HEK293 (cell line): ENCODE measurements around the gene ISG15.

Experiments
- CTCF ChIA-PET: fragments of 350-600 bp; formaldehyde crosslinking; extraction: SDS; loops from one replicate; lab custom pipeline; 2021; ENCODE audit warnings: antibody characterized with exemption; lab: Yijun Ruan, JAX
- POLR2A ChIA-PET: fragments of 300-600 bp; formaldehyde crosslinking; extraction: SDS; loops from one replicate; lab custom pipeline; 2020; ENCODE audit warnings: antibody characterized with exemption, inconsistent platforms; lab: Yijun Ruan, JAX
- H3K27ac ChIP-seq: fragments of 200-500 bp; sonication (Bioruptor generic); 2 replicates; pipeline ENCODE4 v1.5.1; 2014; ENCODE audit warnings: low read depth, low read length, control low read depth, inconsistent platforms; ENCODE audit errors: extremely low read depth
- H3K36me3 ChIP-seq, 2 experiments: fragments of 200-500 bp in 1 of 2; sonication (Bioruptor generic) in 1 of 2; 1 replicate in 1 of 2; 2 replicates in 1 of 2; pipeline ENCODE4 v1.5.1; 2014 to 2017; ENCODE audit warnings: inconsistent platforms in 2 of 2, low read length in 2 of 2; ENCODE audit not compliant: control insufficient read depth in 2 of 2, insufficient read depth in 1 of 2
- H3K4me1 ChIP-seq: fragments of 200-500 bp; sonication (Bioruptor generic); 2 replicates; pipeline ENCODE4 v1.5.1; 2014; ENCODE audit warnings: mild to moderate bottlenecking, low read length, inconsistent platforms; ENCODE audit not compliant: control insufficient read depth, insufficient read depth
- H3K4me3 ChIP-seq: 2 replicates; pipeline ENCODE4 v1.5.1; 2011; ENCODE audit warnings: low read depth, mild to moderate bottlenecking, control low read depth, low read length, moderate library complexity
- H3K9me3 ChIP-seq: fragments of 200-500 bp; sonication (Bioruptor generic); 2 replicates; pipeline ENCODE4 v1.5.1; 2014; ENCODE audit warnings: low read depth, low read length, inconsistent platforms; ENCODE audit not compliant: control insufficient read depth, insufficient read depth
- GFI1B ChIP-seq: fragments of 450-650 bp; formaldehyde crosslinking; IDR thresholded peaks from 2 replicates; pipeline ENCODE4 v1.5.1; 2016; ENCODE audit warnings: missing biosample characterization, missing genetic modification characterization
- GLIS1 ChIP-seq: fragments of 450-650 bp; formaldehyde crosslinking; IDR thresholded peaks from 2 replicates; pipeline ENCODE4 v1.5.1; 2016; ENCODE audit warnings: missing biosample characterization, missing genetic modification characterization
- KLF16 ChIP-seq: fragments of 450-650 bp; formaldehyde crosslinking; IDR thresholded peaks from 2 replicates; pipeline ENCODE4 v1.5.1; 2017; ENCODE audit warnings: missing biosample characterization, missing genetic modification characterization
- REPIN1 ChIP-seq: fragments of 450-650 bp; formaldehyde crosslinking; IDR thresholded peaks from 2 replicates; pipeline ENCODE4 v1.5.1; 2017; ENCODE audit warnings: missing biosample characterization, missing genetic modification characterization, low read depth
- SALL2 ChIP-seq: fragments of 450-650 bp; formaldehyde crosslinking; IDR thresholded peaks from 2 replicates; pipeline ENCODE4 v1.5.0; 2017; ENCODE audit warnings: missing biosample characterization, mild to moderate bottlenecking, missing genetic modification characterization, borderline replicate concordance
- TSHZ1 ChIP-seq: fragments of 450-650 bp; formaldehyde crosslinking; IDR thresholded peaks from 2 replicates; pipeline ENCODE4 v1.5.1; 2016; ENCODE audit warnings: missing biosample characterization, missing genetic modification characterization, borderline replicate concordance
- YY1 ChIP-seq: fragments of 450-650 bp; formaldehyde crosslinking; IDR thresholded peaks from 2 replicates; pipeline ENCODE4 v1.5.1; 2018; ENCODE audit warnings: missing biosample characterization, missing genetic modification characterization
- ZBTB10 ChIP-seq: fragments of 450-650 bp; formaldehyde crosslinking; IDR thresholded peaks from 2 replicates; pipeline ENCODE4 v1.5.1; 2016; ENCODE audit warnings: missing biosample characterization, missing genetic modification characterization
- ZBTB20 ChIP-seq: fragments of 450-650 bp; formaldehyde crosslinking; IDR thresholded peaks from 2 replicates; pipeline ENCODE4 v1.5.1; 2016; ENCODE audit warnings: missing biosample characterization, missing genetic modification characterization
- ZEB2 ChIP-seq: fragments of 450-650 bp; formaldehyde crosslinking; IDR thresholded peaks from 2 replicates; pipeline ENCODE4 v1.5.1; 2016; ENCODE audit warnings: missing biosample characterization, missing genetic modification characterization
- ZNF148 ChIP-seq: fragments of 450-650 bp; formaldehyde crosslinking; IDR thresholded peaks from 2 replicates; pipeline ENCODE4 v1.5.0; 2017; ENCODE audit warnings: missing biosample characterization, missing genetic modification characterization, borderline replicate concordance
- ZNF16 ChIP-seq: fragments of 450-650 bp; formaldehyde crosslinking; IDR thresholded peaks from 2 replicates; pipeline ENCODE4 v1.5.1; 2016; ENCODE audit warnings: low read depth, missing biosample characterization, missing genetic modification characterization
- ZNF184 ChIP-seq: fragments of 450-650 bp; IDR thresholded peaks from 2 replicates; pipeline ENCODE4 v1.5.1; 2018; ENCODE audit warnings: missing biosample characterization, mild to moderate bottlenecking, missing genetic modification characterization
- ZNF239 ChIP-seq: fragments of 450-650 bp; formaldehyde crosslinking; IDR thresholded peaks from 2 replicates; pipeline ENCODE4 v1.5.1; 2016; ENCODE audit warnings: missing biosample characterization, missing genetic modification characterization
- ZNF248 ChIP-seq: fragments of 450-650 bp; formaldehyde crosslinking; IDR thresholded peaks from 2 replicates; pipeline ENCODE4 v1.5.1; 2017; ENCODE audit warnings: missing biosample characterization, missing genetic modification characterization
- ZNF350 ChIP-seq: fragments of 450-650 bp; formaldehyde crosslinking; IDR thresholded peaks from 2 replicates; pipeline ENCODE4 v1.5.0; 2017; ENCODE audit warnings: missing biosample characterization, mild to moderate bottlenecking, missing genetic modification characterization
- ZNF391 ChIP-seq: fragments of 450-650 bp; formaldehyde crosslinking; IDR thresholded peaks from 2 replicates; pipeline ENCODE4 v1.5.1; 2016; ENCODE audit warnings: low read depth, missing biosample characterization, missing genetic modification characterization, borderline replicate concordance
- ZNF394 ChIP-seq: fragments of 450-650 bp; formaldehyde crosslinking; IDR thresholded peaks from 2 replicates; pipeline ENCODE4 v1.5.1; 2016; ENCODE audit warnings: missing biosample characterization, missing genetic modification characterization, mild to moderate bottlenecking, moderate library complexity, borderline replicate concordance
- ZNF560 ChIP-seq: fragments of 450-650 bp; formaldehyde crosslinking; IDR thresholded peaks from 2 replicates; pipeline ENCODE4 v1.5.1; 2017; ENCODE audit warnings: missing biosample characterization, missing genetic modification characterization, borderline replicate concordance
- ZNF571 ChIP-seq: fragments of 450-650 bp; formaldehyde crosslinking; IDR thresholded peaks from 2 replicates; pipeline ENCODE4 v1.5.0; 2017; ENCODE audit warnings: missing biosample characterization, missing genetic modification characterization
- ZNF610 ChIP-seq: fragments of 450-650 bp; formaldehyde crosslinking; IDR thresholded peaks from 2 replicates; pipeline ENCODE4 v1.5.1; 2016; ENCODE audit warnings: missing biosample characterization, missing genetic modification characterization, borderline replicate concordance
- ZNF654 ChIP-seq: fragments of 450-650 bp; formaldehyde crosslinking; IDR thresholded peaks from 2 replicates; pipeline ENCODE4 v1.5.1; 2016; ENCODE audit warnings: low read depth, missing biosample characterization, missing genetic modification characterization
- ZNF830 ChIP-seq: fragments of 450-650 bp; IDR thresholded peaks from 2 replicates; pipeline ENCODE4 v1.5.0; 2018; ENCODE audit warnings: missing biosample characterization, missing genetic modification characterization, low read depth, mild to moderate bottlenecking, moderate library complexity
- ZSCAN16 ChIP-seq: fragments of 450-650 bp; formaldehyde crosslinking; IDR thresholded peaks from 2 replicates; pipeline ENCODE4 v1.5.1; 2016; ENCODE audit warnings: missing biosample characterization, missing genetic modification characterization
- ZXDB ChIP-seq: fragments of 450-650 bp; formaldehyde crosslinking; IDR thresholded peaks from 2 replicates; pipeline ENCODE4 v1.5.1; 2016; ENCODE audit warnings: missing biosample characterization, missing genetic modification characterization

Gene ISG15

GRCh38 chr1:981955-982558 is 31.2 kb upstream of the ISG15 start, which contains the start of gene PERM1:
PERM1 (minus strand) TSS chr1:982093; CDS start chr1:981029, 1,064 bp downstream.
- no peaks in the 10 kb centered on the region for H3K9me3 ChIP-seq
- H3K27ac ChIP-seq: no peak within 1 kb of the TSS
- ChIA-PET CTCF (interaction anchor here (1.1 to 4.0 kb wide), 5 partner anchors 12 to 139 kb away, joined by 4 to 53 read pairs (median 15); no protein-coding TSS in a partner anchor), POLR2A (interaction anchor here (1.1 to 2.0 kb wide), 3 partner anchors 13 to 43 kb away, joined by 3 to 11 read pairs (median 3); no protein-coding TSS in a partner anchor)
- H3K36me3 ChIP-seq: no peaks in the 10 kb centered on the region
- no peaks in the 10 kb centered on the region for H3K4me1 ChIP-seq
- TF ChIP-seq TSHZ1 (tag by site-specific recombination): no peak
- TF ChIP-seq ZNF16 (tag by site-specific recombination): no peak
- TF ChIP-seq YY1 (tag by site-specific recombination): no peak
- TF ChIP-seq GFI1B (tag by site-specific recombination): no peak
- TF ChIP-seq ZNF560 (tag by site-specific recombination): no peak
- no peak for TF ChIP-seq ZNF654 (tag by site-specific recombination)
- no peak for TF ChIP-seq ZNF239 (tag by site-specific recombination)
- TF ChIP-seq ZNF350 (tag by site-specific recombination): no peak
- no peak for TF ChIP-seq KLF16
- TF ChIP-seq ZNF571 (tag by site-specific recombination): no peak
- TF ChIP-seq ZNF248: no peak
- no peak within 1 kb of the TSS for H3K4me3 ChIP-seq

GRCh38 chr1:982765-983436 is 30.4 kb upstream of the ISG15 start:
- no peaks in the 10 kb centered on the region for H3K36me3 ChIP-seq
- H3K4me1 ChIP-seq: no peaks in the 10 kb centered on the region
- H3K9me3 ChIP-seq: no peaks in the 10 kb centered on the region
- ChIA-PET POLR2A (interaction anchor here (1.1 to 2.0 kb wide), 2 partner anchors 12 to 19 kb away, joined by 3 to 11 read pairs; no protein-coding TSS in a partner anchor), CTCF (interaction anchor here (0.6 to 4.0 kb wide), 12 partner anchors 11 to 308 kb away, joined by 3 to 53 read pairs (median 4); no protein-coding TSS in a partner anchor)
- H3K27ac ChIP-seq: no peak overlapping the region
- no peak overlapping the region for H3K4me3 ChIP-seq
- TF ChIP-seq ZXDB (no peak), ZNF610 (tag by site-specific recombination) (no peak), ZBTB20 (tag by site-specific recombination) (no peak), SALL2 (tag by site-specific recombination) (no peak), ZEB2 (no peak), ZNF391 (tag by site-specific recombination) (no peak), ZNF184 (no peak), ZNF830 (no peak), ZBTB10 (tag by site-specific recombination) (no peak), ZSCAN16 (tag by site-specific recombination) (no peak), GLIS1 (tag by site-specific recombination) (no peak), REPIN1 (tag by site-specific recombination) (no peak), ZNF148 (tag by site-specific recombination) (no peak), ZNF394 (tag by site-specific recombination) (no peak)
